HepG2 (cell line): ENCODE measurements around the gene KLHL30.

Experiments
- CAMTA2 ChIP-seq: sonication (generic); formaldehyde crosslinking; IDR thresholded peaks from 2 replicates; pipeline ENCODE4 v1.4.0; 2020; ENCODE audit warnings: mild to moderate bottlenecking, missing genetic modification reagents, borderline replicate concordance
- CTCF ChIP-seq: sonication (generic); formaldehyde crosslinking; IDR thresholded peaks from 2 replicates; pipeline ENCODE4 v1.5.0; 2020; ENCODE audit warnings: mild to moderate bottlenecking, missing genetic modification reagents, moderate library complexity
- EP300 ChIP-seq, 3 experiments: sonication (generic) in 1 of 3; formaldehyde crosslinking in 1 of 3; IDR thresholded peaks; 2 replicates each; pipeline versions ENCODE4 v1.5.1 to v1.6.1; 2011 to 2020; ENCODE audit warnings: low read depth in 2 of 3, low read length in 2 of 3, borderline replicate concordance in 1 of 3, improper control_type of control experiment in 1 of 3, mild to moderate bottlenecking in 1 of 3, missing genetic modification reagents in 1 of 3, moderate library complexity in 1 of 3
- HMGXB4 ChIP-seq, 2 experiments: sonication (generic) in 1 of 2; formaldehyde crosslinking in 1 of 2; IDR thresholded peaks; 2 replicates each; pipeline versions ENCODE4 v1.4.0 to v1.6.1; 2018 to 2020; ENCODE audit warnings: missing genetic modification reagents in 2 of 2, borderline replicate concordance in 1 of 2, low read depth in 1 of 2, mild to moderate bottlenecking in 1 of 2, missing biosample characterization in 1 of 2
- IRF9 ChIP-seq: sonication (generic); formaldehyde crosslinking; IDR thresholded peaks from 2 replicates; pipeline ENCODE4 v1.8.0; 2022; ENCODE audit warnings: missing genetic modification reagents, mild to moderate bottlenecking, borderline replicate concordance
- KDM5A ChIP-seq: fragments of 200-600 bp; sonication (generic); IDR thresholded peaks from 2 replicates; pipeline ENCODE4 v1.7.0; 2018; ENCODE audit warnings: antibody characterized with exemption, mild to moderate bottlenecking, low read length, borderline replicate concordance
- REPIN1 ChIP-seq: sonication (generic); formaldehyde crosslinking; IDR thresholded peaks from 2 replicates; pipeline ENCODE4 v1.8.0; 2022; ENCODE audit warnings: missing genetic modification reagents, low read depth, mild to moderate bottlenecking, borderline replicate concordance
- REST ChIP-seq, 2 experiments: IDR thresholded peaks; 2 replicates each; pipeline ENCODE4 v1.6.1; 2011 to 2012; ENCODE audit warnings: low read length in 2 of 2, borderline replicate concordance in 1 of 2, low read depth in 1 of 2, mild to moderate bottlenecking in 1 of 2, moderate library complexity in 1 of 2
- ZNF740 ChIP-seq: sonication (generic); formaldehyde crosslinking; IDR thresholded peaks from 2 replicates; pipeline ENCODE4 v1.4.0; 2020; ENCODE audit warnings: missing genetic modification reagents

- TF ChIP-seq HMGXB4 (CRISPR knock-in tag; IDR thresholded peaks at IDR 0.05; ENCODE audit: borderline replicate concordance in 1 of 2, low read depth in 1 of 2), result no peak
- TF ChIP-seq CTCF (CRISPR knock-in tag), result no peak
- TF ChIP-seq REST (IDR thresholded peaks at IDR 0.05; ENCODE audit: borderline replicate concordance in 1 of 2, low read depth in 1 of 2, low read length in 2 of 2), result no peak
- TF ChIP-seq ZNF740 (CRISPR knock-in tag), result no peak
- TF ChIP-seq EP300 (IDR thresholded peaks at IDR 0.05; ENCODE audit: low read depth in 2 of 2, low read length in 2 of 2), result no peak
- TF ChIP-seq EP300 (CRISPR knock-in tag; IDR thresholded peaks at IDR 0.05; ENCODE audit: borderline replicate concordance), result no peak
- TF ChIP-seq KDM5A, result no peak
- no peak for TF ChIP-seq IRF9
- no peak for TF ChIP-seq CAMTA2 (CRISPR knock-in tag)
- TF ChIP-seq REPIN1 (CRISPR knock-in tag), result no peak
Measured at GRCh38 chr2:238126338-238126737, 12.1 kb upstream of the KLHL30 start.
